AML-193 (cell line): ENCODE measurements around the gene EDN2.

Source experiments
- DNase-seq, 2 experiments: peaks; one replicate each; lab custom pipeline; 2025; lab: John Stamatoyannopoulos, UW

Gene EDN2

GRCh38 chr1:41464885-41465284 is 19.6 kb downstream of the EDN2 start:
- no peak for DNase-seq

GRCh38 chr1:41463516-41463915 is 21.0 kb downstream of the EDN2 start:
- no peak for DNase-seq

- DNase-seq: no peak
Observed at GRCh38 chr1:41462680-41463004, 21.8 kb downstream of the EDN2 start.

DNA sequence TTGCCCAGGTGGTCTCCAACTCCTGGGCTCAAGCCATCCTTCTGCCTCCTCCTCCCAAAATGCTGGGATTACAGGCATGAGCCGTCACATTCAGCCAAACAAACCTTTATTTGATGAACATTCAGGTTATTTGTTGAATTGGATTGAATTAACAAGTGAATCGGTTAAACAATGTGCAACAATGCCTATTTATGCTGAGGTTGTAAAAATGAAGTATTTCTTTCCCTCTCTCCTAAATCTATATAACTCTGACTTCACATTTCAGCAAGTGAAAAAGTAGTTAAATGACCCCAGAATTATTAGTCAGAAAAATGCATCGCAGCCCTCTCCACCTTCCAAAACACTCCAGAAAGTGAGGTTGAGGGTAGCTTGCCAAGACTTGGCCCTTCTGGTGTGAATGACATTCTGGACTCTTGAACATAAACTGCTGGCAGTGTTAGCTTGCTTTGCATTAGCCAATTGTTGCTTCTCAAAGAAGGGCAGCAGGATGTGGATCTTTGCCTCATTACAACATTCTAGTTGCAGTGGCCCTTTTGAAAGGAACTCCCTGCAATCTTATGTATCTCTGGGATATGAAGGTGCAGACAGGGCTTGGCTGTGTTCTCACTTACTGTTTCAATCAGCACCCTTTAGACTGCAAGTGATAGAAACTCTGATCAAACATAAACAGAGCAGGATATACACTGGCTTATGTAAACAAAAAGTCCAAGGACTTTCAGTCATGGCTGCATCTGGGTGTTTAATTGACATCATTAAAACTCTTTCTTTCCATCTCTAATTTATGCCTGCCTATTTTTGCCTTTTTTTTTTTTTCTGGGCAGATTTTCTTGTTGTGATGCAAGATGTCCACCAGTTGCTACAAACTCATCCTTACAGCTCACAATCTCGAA is 22.4 kb downstream of the EDN2 start:
- DNase-seq: no peak

DNA sequence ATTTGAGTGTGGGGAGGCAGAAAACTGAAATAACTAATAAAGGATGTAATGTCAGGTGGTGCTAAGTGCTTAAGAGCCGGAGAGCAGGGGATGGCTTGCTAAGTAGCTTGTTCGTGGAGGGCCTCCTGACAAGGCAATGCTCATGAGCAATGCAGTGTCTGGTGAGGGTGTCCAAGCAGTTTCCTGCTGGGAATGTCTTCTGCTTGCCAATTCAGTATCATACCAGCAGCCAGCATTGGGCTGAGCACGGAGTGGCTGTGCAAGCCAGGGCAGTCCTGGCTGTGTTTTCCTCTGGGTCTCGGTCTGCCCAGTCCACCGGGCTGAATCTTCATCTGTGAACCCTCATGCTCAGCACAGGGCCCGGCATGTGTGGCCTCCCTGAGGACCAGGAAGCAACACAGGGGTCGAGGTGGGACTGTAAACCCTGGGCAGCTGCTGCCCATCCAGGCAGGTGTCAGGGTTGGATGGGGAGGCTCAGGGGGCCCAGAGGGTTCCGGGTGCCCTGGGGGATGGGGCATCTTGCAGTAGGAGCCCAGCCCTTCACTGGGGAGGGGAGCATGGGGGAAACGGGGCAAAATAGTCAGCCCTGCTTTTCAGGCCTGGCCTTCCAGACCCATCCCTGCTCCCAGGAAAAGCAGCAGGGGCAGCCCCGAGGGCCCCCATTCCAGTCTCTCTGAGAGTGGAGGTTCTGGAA is 27.5 kb downstream of the EDN2 start:
- DNase-seq: no peak

- DNase-seq: no peak
Observed at GRCh38 chr1:41455479-41456332, 28.8 kb downstream of the EDN2 start.

GRCh38 chr1:41454406-41454805 is 30.1 kb downstream of the EDN2 start:
- no peak for DNase-seq

- DNase-seq: no peak
Observed at GRCh38 chr1:41452704-41453290, 31.7 kb downstream of the EDN2 start.

- no peak for DNase-seq
Observed at GRCh38 chr1:41450747-41451285, 33.7 kb downstream of the EDN2 start.

- no peak for DNase-seq
Observed at GRCh38 chr1:41449326-41449921, 35.1 kb downstream of the EDN2 start.

DNA sequence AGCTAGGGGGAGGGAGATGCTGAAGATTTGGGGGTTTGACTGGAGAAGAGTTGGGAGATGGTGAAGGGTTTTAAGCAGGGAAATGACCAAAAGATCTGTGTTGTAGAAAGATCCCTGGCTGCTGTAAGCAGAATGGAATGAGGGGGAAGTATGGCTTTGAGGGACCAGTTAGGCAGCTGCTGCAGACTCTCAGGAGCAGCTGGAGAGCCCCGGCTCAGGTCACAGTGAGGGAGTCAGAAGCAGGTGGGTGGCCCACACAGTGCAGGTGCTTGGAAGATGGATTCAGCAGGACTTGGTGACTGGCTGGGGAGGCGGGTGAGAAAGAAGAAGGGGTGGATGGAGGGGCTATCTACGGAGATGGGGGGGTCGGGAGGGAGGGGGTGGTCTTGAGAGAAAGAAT is 35.7 kb downstream of the EDN2 start:
- DNase-seq: no peak

DNA sequence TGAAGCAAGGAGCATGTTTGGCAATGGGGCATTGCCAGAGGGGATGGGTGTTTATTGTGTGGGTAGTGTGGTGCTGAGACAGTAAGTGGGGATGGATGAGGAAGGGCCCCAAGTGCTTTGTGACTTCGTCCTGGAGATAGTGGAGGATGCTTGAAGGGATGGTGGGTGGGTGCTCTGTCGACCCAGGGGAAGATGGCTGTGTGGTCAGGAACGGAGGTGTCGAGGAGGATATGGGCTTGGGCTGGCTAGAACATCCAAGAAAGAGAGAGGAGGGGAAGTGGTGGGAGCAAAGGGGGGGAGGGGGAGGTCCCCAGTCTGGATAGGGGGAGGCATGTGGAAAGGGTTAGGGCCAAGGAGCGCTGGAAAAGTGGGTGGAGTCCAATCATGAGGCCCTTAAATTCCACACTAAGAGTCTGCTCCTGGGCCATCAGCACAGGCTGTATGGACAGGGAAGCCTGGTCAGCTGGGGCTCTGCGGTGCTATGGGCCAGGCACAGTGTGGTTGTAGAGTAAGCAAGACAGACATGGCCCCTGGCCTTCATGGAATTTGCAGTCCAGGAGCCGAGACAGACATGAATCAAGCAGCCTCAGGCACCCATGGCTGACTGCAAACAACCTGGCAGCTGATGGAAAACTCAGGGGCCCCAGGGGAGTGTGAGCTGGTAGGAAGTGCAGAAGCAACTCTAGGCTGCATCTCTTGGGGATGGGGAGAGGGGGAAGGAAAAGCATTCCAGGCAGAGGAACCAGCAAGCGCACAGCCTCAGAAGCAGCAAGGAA is 36.3 kb downstream of the EDN2 start:
- no peak for DNase-seq

DNA sequence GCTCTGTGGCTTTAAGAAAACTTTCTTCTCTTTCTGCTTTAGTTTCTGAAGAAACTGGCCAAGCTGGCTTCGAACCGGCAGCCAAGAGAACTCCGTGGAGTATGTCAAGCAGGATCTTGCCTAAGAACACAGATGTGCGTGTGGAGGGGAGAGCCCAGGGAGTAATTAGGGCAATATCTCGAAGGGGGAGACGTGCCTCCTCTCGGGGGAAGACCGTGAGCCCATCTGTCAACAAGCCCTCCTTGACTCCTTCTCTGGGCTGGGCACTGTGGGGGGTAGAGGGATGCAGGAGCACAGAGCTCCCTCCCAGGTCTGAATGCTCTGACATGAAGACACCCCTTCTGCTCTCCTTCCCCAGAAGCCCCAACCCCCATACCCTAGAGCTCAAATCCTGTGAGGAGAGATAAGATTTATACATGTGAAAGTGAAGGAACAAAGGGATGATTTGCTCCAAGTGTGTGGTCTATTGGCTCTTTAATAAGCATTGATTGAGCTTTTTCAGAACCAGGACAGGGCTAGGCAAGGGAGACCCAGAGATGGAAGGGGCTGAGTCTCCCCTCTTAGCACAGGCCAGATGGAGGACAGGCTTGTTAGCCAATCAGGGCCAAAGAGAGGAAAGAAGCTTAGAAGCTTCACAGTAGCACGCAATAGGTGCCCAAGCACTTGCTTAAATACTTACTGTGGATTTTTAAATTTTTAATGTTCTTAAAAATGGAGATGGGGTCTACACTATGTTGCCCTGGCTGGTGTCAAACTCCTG is 37.5 kb downstream of the EDN2 start:
- no peak for DNase-seq

GRCh38 chr1:41444785-41445184 is 39.7 kb downstream of the EDN2 start:
- DNase-seq: no peak

- DNase-seq: no peak
Observed at GRCh38 chr1:41444246-41444645, 40.2 kb downstream of the EDN2 start.

- no peak for DNase-seq
Observed at GRCh38 chr1:41442697-41443251, 41.7 kb downstream of the EDN2 start.

GRCh38 chr1:41440321-41441085 is 44.0 kb downstream of the EDN2 start:
- DNase-seq: no peak

DNA sequence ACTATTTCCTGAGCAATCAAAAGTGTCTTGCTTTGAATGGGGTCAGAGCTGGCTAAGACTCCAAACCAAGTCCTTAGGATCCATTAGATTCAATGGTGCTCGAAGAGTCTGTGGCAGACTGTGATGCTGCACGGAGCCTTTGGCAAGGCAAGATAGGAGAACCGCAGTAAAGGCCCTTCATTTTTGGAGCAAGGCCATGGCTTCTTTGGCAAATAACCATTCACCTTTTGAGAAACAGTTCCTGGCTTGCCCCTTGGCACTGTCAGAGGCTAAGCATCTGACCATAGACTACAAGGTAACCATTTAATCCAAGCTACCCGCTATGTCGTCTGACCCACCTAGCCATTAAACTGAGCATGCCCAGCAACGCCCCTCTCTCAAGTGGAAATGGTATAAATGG is 45.2 kb downstream of the EDN2 start:
- no peak for DNase-seq

- no peak for DNase-seq
Observed at GRCh38 chr1:41438711-41439110, 45.8 kb downstream of the EDN2 start.
